GM23338 (cell line): ENCODE data around the gene SLC35B3.

Experiments
- CREB1 ChIP-seq: fragments of 250-450 bp; sonication (Bioruptor Pico); IDR thresholded peaks from 2 replicates; pipeline ENCODE4 v1.5.0; 2020; ENCODE audit warnings: low read depth, mild to moderate bottlenecking, moderate library complexity
- CTCF ChIP-seq, 2 experiments: fragments of 200-600 bp in 1 of 2; sonication (generic) in 1 of 2; conservative IDR thresholded peaks; 2 replicates each; pipeline versions ENCODE4 v1.5.1 to v1.6.1; 2016 to 2017; ENCODE audit warnings: antibody characterized with exemption in 2 of 2, low read depth in 2 of 2, mild to moderate bottlenecking in 2 of 2, moderate library complexity in 1 of 2
- EZH2 ChIP-seq: fragments of 200-600 bp; sonication (generic); IDR thresholded peaks from one replicate; pipeline ENCODE4 v1.8.0; 2017; ENCODE audit warnings: antibody characterized with exemption, mild to moderate bottlenecking, low read depth; ENCODE audit not compliant: unreplicated experiment
- EZH2phosphoT487 ChIP-seq: fragments of 200-600 bp; sonication (generic); IDR thresholded peaks from one replicate; pipeline ENCODE4 v1.8.1; 2018; ENCODE audit warnings: antibody characterized with exemption; ENCODE audit not compliant: unreplicated experiment
- POLR2AphosphoS5 ChIP-seq: IDR thresholded peaks from 2 replicates; pipeline ENCODE4 v1.6.1; 2016; ENCODE audit warnings: antibody characterized with exemption, low read depth

GRCh38 chr6:8441452-8441851 is 6.1 kb upstream of the SLC35B3 start:
- TF ChIP-seq CREB1 (CRISPR knock-in tag) (no peak), CTCF (conservative IDR thresholded peaks at IDR 0.05; ENCODE audit: low read depth in 2 of 2) (no peak), POLR2AphosphoS5 (no peak), EZH2 (no peak), EZH2phosphoT487 (no peak)
